Suprapubic skin (tissue), 4 donors: Measurements from ENCODE around the gene ATAD3A. TPM values are rescaled to one million over a fixed set of nuclear protein-coding genes. Genes with fewer than 3 reads are reported as not detected.

ENCODE experiments used
- DNase-seq, 2 donors: peaks; one replicate each; pipeline ENCODE4 v3.0.0-alpha.2; 2019; ENCODE audit warnings: low spot score in 2 of 2
- H3K27ac ChIP-seq: fragments of 200-600 bp; sonication (generic); one replicate; pipeline ENCODE4 v1.5.1; 2019
- H3K27me3 ChIP-seq: fragments of 200-600 bp; sonication (generic); one replicate; pipeline ENCODE4 v1.5.1; 2019
- H3K36me3 ChIP-seq: fragments of 200-600 bp; sonication (generic); one replicate; pipeline ENCODE4 v1.5.1; 2019
- H3K4me1 ChIP-seq: fragments of 200-600 bp; sonication (generic); one replicate; pipeline ENCODE4 v1.5.1; 2019
- H3K4me3 ChIP-seq: fragments of 200-600 bp; sonication (generic); one replicate; pipeline ENCODE4 v1.5.1; 2019; ENCODE audit warnings: mild to moderate bottlenecking
- H3K9me3 ChIP-seq: fragments of 200-600 bp; sonication (generic); one replicate; pipeline ENCODE4 v1.5.1; 2019
- CTCF ChIP-seq, 2 donors: fragments of 200-600 bp in 1 of 2; fragments of 450-650 bp in 1 of 2; sonication (generic) in 1 of 2; IDR thresholded peaks; one replicate each; pipeline ENCODE4 v1.5.1; 2016 to 2019; ENCODE audit warnings: antibody characterized with exemption in 2 of 2, mild to moderate bottlenecking in 1 of 2, moderate library complexity in 1 of 2
- EP300 ChIP-seq: sonication (generic); formaldehyde crosslinking; IDR thresholded peaks from one replicate; pipeline ENCODE4 v1.6.1; 2017; ENCODE audit warnings: antibody characterized with exemption
- POLR2A ChIP-seq, 2 donors: fragments of 450-650 bp; IDR thresholded peaks; one replicate each; pipeline ENCODE4 v1.6.1; 2017; ENCODE audit warnings: antibody characterized with exemption in 2 of 2, mild to moderate bottlenecking in 2 of 2, moderate library complexity in 2 of 2
- POLR2AphosphoS5 ChIP-seq, 3 donors: sonication (generic); formaldehyde crosslinking; IDR thresholded peaks; one replicate each; pipeline ENCODE4 v1.6.1; 2017; ENCODE audit warnings: antibody characterized with exemption in 3 of 3
- WGBS: methylation state at CpG from one replicate; pipeline ENCODE4 v1.1.5; 2018; 5-methylcytosine and 5-hydroxymethylcytosine counted together
- total RNA-seq, 4 donors: library from RNA; depleted of rRNA; stranded (reverse); fragments of >200 nt; gene quantifications; one replicate each; pipeline ENCODE4 v1.1.0, GENCODE V29; 2016

ATAD3A gene
- total RNA-seq, 4 donors from 2014 or later, result 15.0 to 23.2 (median 19.7) TPM

DNA sequence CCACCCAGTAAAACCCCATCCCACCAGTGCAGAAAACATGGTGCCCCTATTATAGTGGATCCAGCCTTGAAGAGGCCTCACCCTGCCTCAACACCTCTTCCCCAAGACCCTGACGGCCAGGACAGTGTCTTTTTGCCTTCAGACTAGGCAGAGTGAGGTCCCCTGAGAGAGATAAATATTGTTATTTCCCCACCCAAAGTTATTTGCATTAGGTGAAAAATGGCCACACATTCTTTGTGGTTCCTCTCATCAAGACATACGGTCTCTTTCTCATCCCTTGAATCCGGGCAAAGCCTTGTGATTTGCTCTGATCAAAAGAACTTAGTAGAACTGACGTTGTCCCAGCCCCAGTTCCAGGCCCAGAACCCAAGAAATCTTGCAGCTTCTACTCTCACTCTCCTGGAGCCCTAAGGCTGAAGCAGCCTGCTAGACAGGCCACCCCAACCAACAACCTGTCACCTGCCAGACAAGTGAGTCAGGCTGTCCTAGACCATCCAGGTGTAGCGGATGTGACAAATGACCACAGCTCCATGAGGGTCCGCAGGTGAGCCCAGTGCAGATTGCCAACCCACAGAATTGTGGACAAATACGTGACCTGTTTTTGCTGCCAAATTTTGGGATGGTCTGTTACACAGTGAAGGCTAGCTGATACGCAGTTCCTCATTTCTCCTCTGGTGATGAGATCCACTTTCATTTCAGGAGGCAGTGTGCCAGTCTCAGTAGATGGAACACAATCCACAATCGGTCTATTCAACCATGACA is 70.8 kb downstream of the ATAD3A start:
- H3K9me3 ChIP-seq, result no peaks in the 10 kb centered on the region
- no peaks in the 10 kb centered on the region for H3K4me1 ChIP-seq
- peaks cover 4% of the 10 kb centered on the region for H3K27me3 ChIP-seq
- no peak overlapping the region for H3K27ac ChIP-seq
- WGBS, result 67% methylated on average over 6 of the region's 9 CpGs
- H3K4me3 ChIP-seq, result no peak overlapping the region
- no peaks in the 10 kb centered on the region for H3K36me3 ChIP-seq
- no peak for DNase-seq
- no peak for TF ChIP-seq POLR2A (IDR thresholded peaks at IDR 0.05)
- no peak for TF ChIP-seq CTCF (IDR thresholded peaks at IDR 0.05)
- no peak for TF ChIP-seq POLR2AphosphoS5 (IDR thresholded peaks at IDR 0.05)
- no peak for TF ChIP-seq EP300

DNA sequence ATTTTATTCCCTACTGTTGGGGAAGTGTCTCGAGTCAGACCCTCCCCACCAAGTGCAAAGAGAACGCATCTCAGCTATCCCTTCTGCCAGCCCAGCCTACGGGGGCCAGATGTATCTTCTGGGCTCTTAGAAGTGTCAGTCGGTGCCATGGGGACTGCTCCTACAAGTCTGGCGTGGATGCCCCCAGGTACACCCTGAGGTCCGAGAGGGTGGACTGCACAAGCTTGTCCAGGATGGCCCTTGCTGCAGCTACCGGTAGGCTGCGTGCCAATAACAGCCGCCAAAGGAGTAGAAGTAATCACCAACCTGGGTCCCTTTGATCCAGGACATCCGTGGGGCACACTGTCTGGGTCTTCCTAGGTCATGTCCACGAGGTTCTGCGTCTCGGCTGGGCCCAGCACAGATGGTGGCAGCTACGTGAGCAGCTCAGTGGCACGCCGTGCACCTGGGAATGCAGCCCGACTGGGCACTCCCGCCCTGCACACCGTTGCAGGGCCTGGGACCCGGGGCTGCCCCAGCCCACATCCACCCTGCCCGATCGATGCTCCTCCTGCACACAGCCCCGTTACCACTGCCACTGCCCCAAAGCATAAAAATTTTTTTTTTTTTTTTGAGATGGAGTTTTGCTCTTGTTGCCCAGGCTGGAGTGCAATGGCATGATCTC is 71.5 kb downstream of the ATAD3A start:
- Histone ChIP-seq H3K36me3 (no peaks in the 10 kb centered on the region), H3K27ac (no peak overlapping the region), H3K4me1 (no peaks in the 10 kb centered on the region), H3K4me3 (no peak overlapping the region), H3K27me3 (peaks cover 7% of the 10 kb centered on the region), H3K9me3 (no peaks in the 10 kb centered on the region)
- 86% methylated on average over 17 of the region's 23 CpGs for WGBS
- no peak for DNase-seq
- no peak for TF ChIP-seq CTCF (IDR thresholded peaks at IDR 0.05)
- no peak for TF ChIP-seq POLR2AphosphoS5 (IDR thresholded peaks at IDR 0.05)
- no peak for TF ChIP-seq EP300
- TF ChIP-seq POLR2A (IDR thresholded peaks at IDR 0.05), result no peak

Other genes with a start within 250 kb of the ATAD3A start
- gene UBE2J2, start 238.3 kb upstream of the ATAD3A start, total RNA-seq, result 10 to 100 TPM; 30.2 to 70.0 (median 60.0) TPM
- gene SCNN1D, start 231.7 kb upstream of the ATAD3A start, total RNA-seq, result 1 to 10 TPM; 1.5 to 4.7 (median 2.6) TPM
- gene ACAP3, start 204.2 kb upstream of the ATAD3A start, total RNA-seq, result 100 to 1,000 TPM; 112 to 309 (median 148) TPM
- 10 to 100 TPM; 16.9 to 56.4 (median 36.4) TPM for gene PUSL1, start 203.6 kb upstream of the ATAD3A start, total RNA-seq
- 100 to 1,000 TPM; 105 to 242 (median 151) TPM for gene INTS11, start 187.5 kb upstream of the ATAD3A start, total RNA-seq
- 10 to 100 TPM; 32.5 to 60.4 (median 54.3) TPM for gene CPTP, start 187.4 kb upstream of the ATAD3A start, total RNA-seq
- 1 to 10 TPM in 1 of 4 donors, under 1 TPM in 3; 0.56 to 1.8 (median 0.82) TPM for gene TAS1R3, start 180.9 kb upstream of the ATAD3A start, total RNA-seq
- 100 to 1,000 TPM in 3 of 4 donors, 10 to 100 TPM in 1; 99.4 to 151 (median 106) TPM for gene DVL1, start 162.7 kb upstream of the ATAD3A start, total RNA-seq
- 10 to 100 TPM; 18.6 to 43.5 (median 21.9) TPM for gene MXRA8, start 153.6 kb upstream of the ATAD3A start, total RNA-seq
- gene AURKAIP1, start 137.0 kb upstream of the ATAD3A start, total RNA-seq, result 100 to 1,000 TPM in 1 of 4 donors, 10 to 100 TPM in 3; 55.8 to 106 (median 86.1) TPM
- 100 to 1,000 TPM; 136 to 599 (median 160) TPM for gene CCNL2, start 112.8 kb upstream of the ATAD3A start, total RNA-seq
- 100 to 1,000 TPM in 3 of 4 donors, 10 to 100 TPM in 1; 93.6 to 119 (median 109) TPM for gene MRPL20, start 104.9 kb upstream of the ATAD3A start, total RNA-seq
- 10 to 100 TPM in 1 of 4 donors, 1 to 10 TPM in 3; 2.8 to 10.3 (median 5.9) TPM for gene ANKRD65, start 90.9 kb upstream of the ATAD3A start, total RNA-seq
- gene VWA1, start 76.5 kb upstream of the ATAD3A start, total RNA-seq, result 10 to 100 TPM; 14.5 to 27.6 (median 19.8) TPM
- 1 to 10 TPM in 2 of 4 donors, under 1 TPM in 2; 0.32 to 4.2 (median 1.2) TPM for gene ATAD3C, start 62.5 kb upstream of the ATAD3A start, total RNA-seq
- gene ATAD3B, start 40.4 kb upstream of the ATAD3A start, total RNA-seq, result 10 to 100 TPM; 18.5 to 71.9 (median 23.7) TPM
- gene TMEM240, start 28.5 kb downstream of the ATAD3A start, total RNA-seq, result 1 to 10 TPM in 3 of 4 donors, not detected in 1; 1.0 to 1.7 (median 1.1) TPM
- gene SSU72, start 62.7 kb downstream of the ATAD3A start, total RNA-seq, result 100 to 1,000 TPM; 102 to 115 (median 109) TPM
- 10 to 100 TPM in 3 of 4 donors, 1 to 10 TPM in 1; 9.0 to 26.2 (median 24.5) TPM for gene FNDC10, start 88.0 kb downstream of the ATAD3A start, total RNA-seq
- 100 to 1,000 TPM; 131 to 212 (median 154) TPM for gene MIB2, start 103.3 kb downstream of the ATAD3A start, total RNA-seq
- gene MMP23B, start 120.0 kb downstream of the ATAD3A start, total RNA-seq, result 1 to 10 TPM; 1.7 to 3.1 (median 2.9) TPM
- gene CDK11B, start 146.8 kb downstream of the ATAD3A start, total RNA-seq, result 10 to 100 TPM; 18.1 to 28.6 (median 23.3) TPM
- gene SLC35E2B, start 180.6 kb downstream of the ATAD3A start, total RNA-seq, result 10 to 100 TPM; 34.0 to 59.9 (median 48.8) TPM
- gene CDK11A, start 212.2 kb downstream of the ATAD3A start, total RNA-seq, result 100 to 1,000 TPM in 1 of 4 donors, 10 to 100 TPM in 3; 23.6 to 136 (median 53.4) TPM